ENCODE results near the gene PPP2R5A.

DNA sequence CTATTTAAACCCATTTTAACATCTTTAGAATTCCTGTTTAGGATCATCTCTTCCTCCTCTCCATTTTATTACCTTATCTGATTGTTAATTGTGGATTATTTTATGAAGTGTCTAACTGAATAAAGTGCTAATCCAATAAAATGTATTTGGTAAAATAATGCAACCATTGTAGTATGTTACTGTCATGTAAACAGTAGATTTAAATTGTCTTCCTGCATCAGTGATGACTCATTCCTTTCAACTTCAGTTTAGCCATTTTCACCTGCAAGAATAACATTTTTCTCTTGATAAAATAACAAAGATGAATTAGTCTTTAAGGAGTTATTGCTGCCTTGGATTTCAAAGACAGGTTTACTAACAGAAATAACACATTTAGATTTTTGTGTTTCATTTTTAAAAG, 5.4 kb downstream of the PPP2R5A start:
- TF ChIP-seq POLR2A (IDR thresholded peaks at IDR 0.05) (no peak), EP300 (IDR thresholded peaks at IDR 0.05) (no peak)
- TF ChIP-seq, protein P1, sequence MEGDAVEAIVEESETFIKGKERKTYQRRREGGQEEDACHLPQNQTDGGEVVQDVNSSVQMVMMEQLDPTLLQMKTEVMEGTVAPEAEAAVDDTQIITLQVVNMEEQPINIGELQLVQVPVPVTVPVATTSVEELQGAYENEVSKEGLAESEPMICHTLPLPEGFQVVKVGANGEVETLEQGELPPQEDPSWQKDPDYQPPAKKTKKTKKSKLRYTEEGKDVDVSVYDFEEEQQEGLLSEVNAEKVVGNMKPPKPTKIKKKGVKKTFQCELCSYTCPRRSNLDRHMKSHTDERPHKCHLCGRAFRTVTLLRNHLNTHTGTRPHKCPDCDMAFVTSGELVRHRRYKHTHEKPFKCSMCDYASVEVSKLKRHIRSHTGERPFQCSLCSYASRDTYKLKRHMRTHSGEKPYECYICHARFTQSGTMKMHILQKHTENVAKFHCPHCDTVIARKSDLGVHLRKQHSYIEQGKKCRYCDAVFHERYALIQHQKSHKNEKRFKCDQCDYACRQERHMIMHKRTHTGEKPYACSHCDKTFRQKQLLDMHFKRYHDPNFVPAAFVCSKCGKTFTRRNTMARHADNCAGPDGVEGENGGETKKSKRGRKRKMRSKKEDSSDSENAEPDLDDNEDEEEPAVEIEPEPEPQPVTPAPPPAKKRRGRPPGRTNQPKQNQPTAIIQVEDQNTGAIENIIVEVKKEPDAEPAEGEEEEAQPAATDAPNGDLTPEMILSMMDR (IDR thresholded peaks at IDR 0.05): no peak

Data from tibial nerve (tissue), 4 donors.